ENCODE data around the gene RPS27A.

DNA sequence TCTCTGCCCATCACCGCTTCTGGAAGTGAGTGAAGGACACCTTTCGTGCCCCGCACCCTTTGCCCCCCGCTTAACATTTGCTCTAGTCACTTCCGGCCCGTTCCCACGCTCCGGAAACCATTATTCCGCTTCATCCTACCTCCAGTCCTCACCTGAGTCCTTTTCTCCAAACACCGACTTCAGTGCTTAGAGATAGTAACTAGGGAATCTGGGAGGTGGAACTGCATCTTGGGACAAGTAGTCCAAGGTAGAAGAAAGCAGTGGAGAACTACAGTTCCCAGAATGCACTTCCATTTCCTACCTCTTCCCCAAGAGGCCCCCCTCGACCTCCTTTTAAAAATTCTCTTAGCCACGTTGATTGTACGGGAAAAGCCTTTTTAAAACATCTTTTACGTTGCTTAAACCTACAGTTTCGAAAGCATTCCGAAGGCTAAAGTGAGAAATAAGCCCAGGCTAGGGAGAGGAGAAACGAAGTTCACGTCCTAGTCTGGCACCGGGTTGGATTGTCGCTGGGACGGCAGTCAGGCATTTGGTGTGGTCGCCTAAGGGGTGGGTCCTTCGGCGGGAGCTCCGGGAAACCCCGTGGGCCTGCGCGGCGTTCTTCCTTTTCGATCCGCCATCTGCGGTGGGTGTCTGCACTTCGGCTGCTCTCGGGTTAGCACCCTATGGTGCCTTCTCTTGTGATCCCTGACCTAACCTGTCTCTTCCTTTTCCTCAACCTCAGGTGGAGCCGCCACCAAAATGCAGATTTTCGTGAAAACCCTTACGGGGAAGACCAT, at the start of gene RPS27A, which contains the start of gene CLHC1:
- TF ChIP-seq, protein P1, sequence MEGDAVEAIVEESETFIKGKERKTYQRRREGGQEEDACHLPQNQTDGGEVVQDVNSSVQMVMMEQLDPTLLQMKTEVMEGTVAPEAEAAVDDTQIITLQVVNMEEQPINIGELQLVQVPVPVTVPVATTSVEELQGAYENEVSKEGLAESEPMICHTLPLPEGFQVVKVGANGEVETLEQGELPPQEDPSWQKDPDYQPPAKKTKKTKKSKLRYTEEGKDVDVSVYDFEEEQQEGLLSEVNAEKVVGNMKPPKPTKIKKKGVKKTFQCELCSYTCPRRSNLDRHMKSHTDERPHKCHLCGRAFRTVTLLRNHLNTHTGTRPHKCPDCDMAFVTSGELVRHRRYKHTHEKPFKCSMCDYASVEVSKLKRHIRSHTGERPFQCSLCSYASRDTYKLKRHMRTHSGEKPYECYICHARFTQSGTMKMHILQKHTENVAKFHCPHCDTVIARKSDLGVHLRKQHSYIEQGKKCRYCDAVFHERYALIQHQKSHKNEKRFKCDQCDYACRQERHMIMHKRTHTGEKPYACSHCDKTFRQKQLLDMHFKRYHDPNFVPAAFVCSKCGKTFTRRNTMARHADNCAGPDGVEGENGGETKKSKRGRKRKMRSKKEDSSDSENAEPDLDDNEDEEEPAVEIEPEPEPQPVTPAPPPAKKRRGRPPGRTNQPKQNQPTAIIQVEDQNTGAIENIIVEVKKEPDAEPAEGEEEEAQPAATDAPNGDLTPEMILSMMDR (IDR thresholded peaks at IDR 0.05; ENCODE audit: extremely low read depth in 1 of 2, insufficient read depth in 1 of 2, low read depth in 1 of 2, low read length in 2 of 2): no peak
- TF ChIP-seq MYC (IDR thresholded peaks at IDR 0.05; ENCODE audit: low read depth, low read length): peak; percentile 96
- TF ChIP-seq POLR2AphosphoS5 (IDR thresholded peaks at IDR 0.05; ENCODE audit: insufficient read depth, low read depth, low read length): peak; percentile 94
- TF ChIP-seq POLR2A (IDR thresholded peaks at IDR 0.05; ENCODE audit: low read depth, low read length): peak; percentile 92

Measured in endothelial cell of umbilical vein (primary cell).